Muscle of leg (tissue), 11 donors: ENCODE data around the gene PPP2R5C. TPM values are rescaled to one million over a fixed set of nuclear protein-coding genes. Genes with fewer than 3 reads are reported as not detected.
A peak's percentile ranks its signal among the peaks of the same experiment; 100 is the strongest.

Experiments
- DNase-seq: peaks from one replicate; pipeline ENCODE4 v3.0.0; 2013
- H3K27ac ChIP-seq: one replicate; pipeline ENCODE4 v1.5.1; 2013; ENCODE audit warnings: mild to moderate bottlenecking, low read length, control low read depth
- H3K27me3 ChIP-seq: one replicate; pipeline ENCODE4 v1.6.1; 2013; ENCODE audit warnings: low read length; ENCODE audit not compliant: control insufficient read depth, insufficient read depth
- H3K36me3 ChIP-seq: one replicate; pipeline ENCODE4 v1.6.1; 2013; ENCODE audit warnings: low read length; ENCODE audit not compliant: control insufficient read depth, insufficient read depth
- H3K4me1 ChIP-seq: one replicate; pipeline ENCODE4 v1.6.1; 2013; ENCODE audit warnings: low read length; ENCODE audit not compliant: control insufficient read depth, insufficient read depth
- H3K4me3 ChIP-seq: one replicate; pipeline ENCODE4 v1.5.1; 2013; ENCODE audit warnings: low read length, control low read depth
- H3K9me3 ChIP-seq: replicated peaks from 2 replicates; pipeline ENCODE4 v1.6.1; 2013; ENCODE audit warnings: low read depth, low read length; ENCODE audit not compliant: control insufficient read depth
- WGBS: methylation state at CpG from one replicate; pipeline ENCODE4 v1.1.5; 2013; ENCODE audit warnings: missing lambda C conversion rate; ENCODE audit not compliant: insufficient coverage; 5-methylcytosine and 5-hydroxymethylcytosine counted together
- polyA plus RNA-seq, 8 donors: library from polyadenylated mRNA; unstranded; fragments of 120-200 nt; gene quantifications; one replicate each; pipeline versions ENCODE4 v1.2.1 to v1.2.3, GENCODE V29; 2013; ENCODE audit warnings: inconsistent platforms in 1 of 8, low replicate concordance in 1 of 8; ENCODE audit not compliant: insufficient read length in 8 of 8, insufficient read depth in 1 of 8
- total RNA-seq: library from RNA; stranded (reverse); fragments of 120-200 nt; gene quantifications from one replicate; pipeline ENCODE4 v1.2.4, GENCODE V29; 2013

PPP2R5C gene
- total and polyA plus RNA-seq, 9 donors, result 56.9 to 79.7 (median 65.9) TPM

- H3K4me3 ChIP-seq, result no peak overlapping the region
- no peaks in the 10 kb centered on the region for H3K9me3 ChIP-seq
- peaks cover 17% of the 10 kb centered on the region for H3K36me3 ChIP-seq
- H3K4me1 ChIP-seq, result peaks cover under 1% of the 10 kb centered on the region
- H3K27me3 ChIP-seq, result no peaks in the 10 kb centered on the region
- DNase-seq, result no peak
- 70% methylated on average over 4 of the region's 7 CpGs for WGBS
- H3K27ac ChIP-seq, result no peak overlapping the region
These were observed 161.4 kb downstream of the PPP2R5C start for GRCh38 chr14:101922866-101923265.

- no peak overlapping the region for H3K4me3 ChIP-seq
- no peaks in the 10 kb centered on the region for H3K9me3 ChIP-seq
- H3K27ac ChIP-seq, result no peak overlapping the region
- 94% methylated on average over 31 of the region's 33 CpGs for WGBS
- peaks cover 10% of the 10 kb centered on the region for H3K4me1 ChIP-seq
- H3K36me3 ChIP-seq, result peaks cover 28% of the 10 kb centered on the region
- no peak for DNase-seq
- H3K27me3 ChIP-seq, result no peaks in the 10 kb centered on the region
These were observed 163.6 kb downstream of the PPP2R5C start for GRCh38 chr14:101925152-101925551.

GRCh38 chr14:101926085-101926484, 164.6 kb downstream of the PPP2R5C start:
- no peaks in the 10 kb centered on the region for H3K27me3 ChIP-seq
- no peak for DNase-seq
- H3K4me3 ChIP-seq, result no peak overlapping the region
- H3K27ac ChIP-seq, result no peak overlapping the region
- H3K9me3 ChIP-seq, result no peaks in the 10 kb centered on the region
- 81% methylated on average over 4 of the region's 8 CpGs for WGBS
- peaks cover 10% of the 10 kb centered on the region for H3K4me1 ChIP-seq
- peaks cover 28% of the 10 kb centered on the region for H3K36me3 ChIP-seq

DNA sequence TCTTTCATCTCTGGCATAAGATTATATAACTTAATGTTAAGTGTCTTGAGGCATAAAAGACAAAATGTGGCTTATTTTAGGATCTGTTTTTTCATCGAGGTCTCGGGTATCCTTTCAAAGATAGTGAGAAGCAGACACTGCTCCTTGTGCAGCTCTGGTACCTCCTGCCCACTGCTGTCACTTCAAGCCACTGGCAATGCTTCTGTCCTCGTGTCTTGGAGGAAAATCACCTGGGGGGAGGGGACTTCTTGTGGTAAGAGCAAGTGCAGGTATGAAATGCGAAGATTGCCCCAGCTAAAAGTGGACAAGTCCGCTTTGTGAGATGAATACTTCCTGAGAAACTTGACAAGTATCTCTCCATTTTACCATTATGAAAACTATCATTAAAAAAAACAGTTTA, 165.1 kb downstream of the PPP2R5C start:
- no peak overlapping the region for H3K4me3 ChIP-seq
- H3K27ac ChIP-seq, result no peak overlapping the region
- WGBS, result no CpG with 5 or more reads among the region's 5 CpGs
- H3K9me3 ChIP-seq, result no peaks in the 10 kb centered on the region
- peaks cover 26% of the 10 kb centered on the region for H3K36me3 ChIP-seq
- DNase-seq, result no peak
- peaks cover 10% of the 10 kb centered on the region for H3K4me1 ChIP-seq
- no peaks in the 10 kb centered on the region for H3K27me3 ChIP-seq

- peak; percentile 97 for DNase-seq
- 28% methylated on average over 6 of the region's 10 CpGs for WGBS
- Histone ChIP-seq H3K9me3 (no peaks in the 10 kb centered on the region), H3K4me3 (no peak overlapping the region), H3K27me3 (no peaks in the 10 kb centered on the region), H3K36me3 (peaks cover 22% of the 10 kb centered on the region), H3K27ac (peak overlapping the region; percentile 82), H3K4me1 (peaks cover 10% of the 10 kb centered on the region)
These were observed 166.3 kb downstream of the PPP2R5C start for GRCh38 chr14:101927859-101928258.

- Histone ChIP-seq H3K9me3 (no peaks in the 10 kb centered on the region), H3K4me1 (peaks cover 10% of the 10 kb centered on the region), H3K4me3 (no peak overlapping the region), H3K27ac (peak overlapping the region; percentile 82), H3K36me3 (peaks cover 19% of the 10 kb centered on the region), H3K27me3 (no peaks in the 10 kb centered on the region)
- DNase-seq, result no peak
- 83% methylated on average over 24 of the region's 24 CpGs for WGBS
These were observed 166.9 kb downstream of the PPP2R5C start for GRCh38 chr14:101928415-101928841.

DNA sequence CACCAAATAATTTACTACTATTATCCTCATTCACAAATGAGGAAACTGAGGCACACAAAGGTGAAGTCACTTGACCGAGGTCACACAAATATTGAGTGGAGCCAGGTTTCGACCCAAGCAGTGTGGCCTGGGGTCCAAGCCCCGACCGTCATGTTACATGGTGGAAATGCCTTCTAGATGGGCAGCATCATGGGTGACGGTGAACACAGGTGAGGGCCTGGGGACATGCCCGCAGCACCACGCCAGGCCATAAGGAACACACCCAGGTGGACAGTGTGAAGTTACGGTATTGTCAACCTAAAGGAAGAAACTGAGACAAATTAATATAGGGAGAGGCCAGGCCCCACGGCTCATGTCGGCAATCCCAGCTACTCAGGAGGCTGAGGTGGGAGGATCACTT, 167.6 kb downstream of the PPP2R5C start:
- no peaks in the 10 kb centered on the region for H3K27me3 ChIP-seq
- H3K4me1 ChIP-seq, result peaks cover 10% of the 10 kb centered on the region
- 94% methylated on average over 10 of the region's 10 CpGs for WGBS
- no peaks in the 10 kb centered on the region for H3K9me3 ChIP-seq
- no peak overlapping the region for H3K4me3 ChIP-seq
- H3K36me3 ChIP-seq, result peaks cover 19% of the 10 kb centered on the region
- no peak for DNase-seq
- H3K27ac ChIP-seq, result no peak overlapping the region

GRCh38 chr14:101929946-101930345, 168.4 kb downstream of the PPP2R5C start:
- H3K27ac ChIP-seq, result no peak overlapping the region
- H3K4me1 ChIP-seq, result peaks cover 10% of the 10 kb centered on the region
- DNase-seq, result no peak
- H3K9me3 ChIP-seq, result no peaks in the 10 kb centered on the region
- no peak overlapping the region for H3K4me3 ChIP-seq
- H3K36me3 ChIP-seq, result peaks cover 17% of the 10 kb centered on the region
- no peaks in the 10 kb centered on the region for H3K27me3 ChIP-seq
- 94% methylated on average over 8 of the region's 9 CpGs for WGBS

GRCh38 chr14:101932673-101933072, 171.2 kb downstream of the PPP2R5C start:
- no peak overlapping the region for H3K27ac ChIP-seq
- peaks cover 10% of the 10 kb centered on the region for H3K36me3 ChIP-seq
- no peak for DNase-seq
- H3K9me3 ChIP-seq, result no peaks in the 10 kb centered on the region
- peaks cover 3% of the 10 kb centered on the region for H3K27me3 ChIP-seq
- peaks cover 10% of the 10 kb centered on the region for H3K4me1 ChIP-seq
- WGBS, result 77% methylated on average over 5 of the region's 7 CpGs
- H3K4me3 ChIP-seq, result no peak overlapping the region

DNA sequence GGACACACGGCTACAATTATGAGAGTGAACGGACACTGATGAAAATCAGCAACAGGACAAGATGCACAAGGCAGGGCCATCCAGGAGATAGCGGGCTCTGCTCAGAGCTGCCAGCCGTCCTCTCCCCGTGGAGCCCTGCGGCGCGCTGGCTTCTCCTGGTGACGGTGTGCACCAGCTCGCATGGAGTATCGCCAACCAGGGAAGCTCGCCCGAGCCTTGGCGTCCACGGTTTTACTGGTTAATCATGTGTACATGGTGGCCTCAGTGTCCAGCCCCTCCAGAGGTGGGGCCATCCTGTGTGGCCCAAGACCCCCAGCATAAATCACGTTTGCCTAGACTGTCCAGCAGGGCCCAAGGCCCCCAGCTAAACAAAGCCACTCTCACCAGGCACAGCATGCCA, 171.7 kb downstream of the PPP2R5C start:
- 89% methylated on average over 12 of the region's 16 CpGs for WGBS
- Histone ChIP-seq H3K4me3 (no peak overlapping the region), H3K9me3 (no peaks in the 10 kb centered on the region), H3K27ac (no peak overlapping the region), H3K27me3 (peaks cover 4% of the 10 kb centered on the region), H3K4me1 (peaks cover 6% of the 10 kb centered on the region), H3K36me3 (peaks cover 10% of the 10 kb centered on the region)
- DNase-seq, result no peak

GRCh38 chr14:101934601-101935150, 173.2 kb downstream of the PPP2R5C start:
- H3K27me3 ChIP-seq, result peaks cover 6% of the 10 kb centered on the region
- H3K36me3 ChIP-seq, result peaks cover 2% of the 10 kb centered on the region
- no peak overlapping the region for H3K4me3 ChIP-seq
- no peak overlapping the region for H3K27ac ChIP-seq
- 95% methylated on average over 14 of the region's 14 CpGs for WGBS
- no peaks in the 10 kb centered on the region for H3K4me1 ChIP-seq
- DNase-seq, result no peak
- H3K9me3 ChIP-seq, result no peaks in the 10 kb centered on the region
